SKM-1 (cell line): ENCODE results near the gene GALNT18.

Experiments
- DNase-seq: peaks from one replicate; lab custom pipeline; 2025; ENCODE audit not compliant: unreplicated experiment; lab: John Stamatoyannopoulos, UW

Gene GALNT18

GRCh38 chr11:11247086-11247485 is 374.7 kb downstream of the GALNT18 start:
- DNase-seq: no peak

DNA sequence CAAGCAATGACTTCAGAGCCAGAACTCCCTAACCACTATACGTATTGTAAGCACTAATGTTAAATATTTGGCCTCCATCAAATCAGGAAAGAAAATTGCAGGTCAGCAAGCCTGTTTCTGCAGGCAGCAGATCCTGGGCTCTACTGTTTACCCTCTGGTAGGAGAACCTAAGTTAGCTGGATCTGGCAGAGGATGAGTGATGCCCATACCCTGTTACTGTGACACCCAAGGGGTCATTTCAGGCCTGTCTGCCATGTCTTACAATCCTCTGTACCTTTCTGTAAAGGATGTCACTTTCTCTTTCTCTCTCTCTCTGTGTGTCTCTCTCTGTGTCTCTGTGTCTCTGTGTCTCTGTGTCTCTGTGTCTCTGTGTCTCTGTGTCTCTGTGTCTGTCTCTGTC is 375.6 kb downstream of the GALNT18 start:
- DNase-seq: no peak

- DNase-seq: no peak
Observed at GRCh38 chr11:11245453-11245852, 376.4 kb downstream of the GALNT18 start.

GRCh38 chr11:11244470-11245080 is 377.2 kb downstream of the GALNT18 start:
- DNase-seq: no peak

- no peak for DNase-seq
Observed at GRCh38 chr11:11243590-11244469, 378.0 kb downstream of the GALNT18 start.

DNA sequence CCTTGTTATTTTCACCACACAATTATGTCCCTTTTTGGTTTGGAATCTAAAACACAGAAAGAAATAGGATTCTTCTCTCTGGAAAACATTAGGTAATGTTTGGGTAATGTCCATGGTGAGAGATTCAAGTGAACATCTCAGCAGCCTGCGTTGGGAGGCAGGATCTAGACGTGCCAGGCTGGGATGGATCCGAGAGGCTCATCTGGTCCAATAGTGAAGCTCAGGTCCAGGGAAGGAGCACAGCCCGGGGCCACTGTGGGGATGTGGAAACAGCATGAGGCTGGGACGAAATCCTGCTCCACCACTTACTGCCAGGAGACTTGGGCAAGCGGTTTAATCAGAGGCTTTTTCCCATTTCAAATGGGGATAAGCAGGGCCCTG is 378.6 kb downstream of the GALNT18 start:
- no peak for DNase-seq

DNA sequence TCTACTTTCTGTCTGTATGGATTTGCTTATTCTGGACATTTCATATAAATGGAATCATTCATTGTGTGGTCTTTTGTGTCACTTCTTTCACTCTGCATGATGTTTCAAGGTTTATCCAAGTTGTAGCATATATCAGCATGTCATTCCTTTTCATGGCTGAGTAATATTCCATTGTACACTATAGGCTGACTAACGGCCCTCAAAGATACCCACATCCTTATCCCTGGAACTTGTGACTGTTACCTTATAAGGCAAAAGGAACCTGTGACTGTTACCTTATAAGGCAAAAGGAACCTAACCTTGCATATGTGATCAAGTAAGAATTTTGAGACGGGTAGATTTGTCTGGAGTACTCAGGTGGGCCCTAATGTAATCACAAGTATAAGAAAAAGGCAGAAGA is 380.5 kb downstream of the GALNT18 start:
- no peak for DNase-seq

- DNase-seq: no peak
Observed at GRCh38 chr11:11239959-11240358, 381.8 kb downstream of the GALNT18 start.

DNA sequence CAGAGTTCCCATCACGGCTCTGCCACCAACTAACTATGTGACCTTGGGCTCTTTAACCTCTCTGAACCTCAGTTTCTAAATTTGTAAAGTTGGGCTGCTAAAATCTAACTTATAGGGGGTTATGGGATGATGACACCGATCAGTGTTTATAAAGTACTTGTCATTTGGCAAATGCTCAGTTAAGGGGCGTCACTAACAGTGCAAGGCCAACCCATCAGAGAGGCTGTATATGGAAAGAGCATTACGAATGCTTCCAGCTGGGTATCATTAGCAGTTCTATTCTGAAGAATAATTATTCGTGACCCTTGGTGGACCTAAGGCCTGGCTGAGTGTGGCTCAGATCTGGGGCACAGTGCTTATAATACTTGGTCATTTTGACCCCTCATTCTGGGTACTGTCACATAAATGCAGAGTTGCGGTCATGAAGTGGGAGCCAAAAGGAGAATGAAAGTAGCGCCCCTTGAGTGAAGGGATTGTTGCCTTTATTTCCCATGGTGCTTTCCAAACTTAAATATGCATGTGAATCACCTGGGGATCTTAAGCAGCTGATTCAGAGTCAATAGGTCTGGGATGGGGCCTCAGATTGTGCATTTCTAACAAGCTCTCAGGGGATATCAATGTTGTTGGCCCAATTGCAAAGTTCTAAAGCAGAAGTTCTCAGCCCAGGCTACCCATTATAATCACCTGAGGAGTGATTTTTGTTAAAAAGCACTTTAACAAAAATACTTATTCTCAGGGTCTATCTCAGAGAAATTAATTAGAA is 384.6 kb downstream of the GALNT18 start:
- no peak for DNase-seq

DNA sequence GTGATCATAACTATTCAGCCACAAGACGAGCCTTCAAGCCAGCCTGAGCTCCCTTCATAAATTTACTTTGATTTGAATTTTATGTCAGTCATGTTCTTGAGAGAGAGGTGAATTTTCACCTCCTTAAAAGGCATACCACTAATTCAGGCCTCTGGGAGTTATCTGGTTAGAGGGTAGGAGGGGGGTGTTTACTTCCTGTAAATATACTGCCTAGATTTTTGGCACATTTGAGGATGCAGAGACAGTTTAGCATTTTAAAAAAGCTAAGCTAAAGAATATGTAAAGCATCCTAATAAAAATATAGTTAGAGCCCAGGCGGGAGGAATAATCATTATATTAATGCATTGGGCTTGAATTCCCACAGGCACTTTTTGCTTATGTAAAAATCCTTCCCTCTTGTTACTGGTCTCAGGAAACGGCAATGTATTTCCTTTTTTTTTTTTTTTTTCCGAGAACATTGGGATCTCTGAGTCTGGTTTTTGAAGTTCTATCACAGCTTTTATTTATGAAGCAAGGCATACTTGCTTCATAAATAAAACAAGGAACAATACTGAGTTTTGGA is 385.2 kb downstream of the GALNT18 start:
- DNase-seq: no peak

DNA sequence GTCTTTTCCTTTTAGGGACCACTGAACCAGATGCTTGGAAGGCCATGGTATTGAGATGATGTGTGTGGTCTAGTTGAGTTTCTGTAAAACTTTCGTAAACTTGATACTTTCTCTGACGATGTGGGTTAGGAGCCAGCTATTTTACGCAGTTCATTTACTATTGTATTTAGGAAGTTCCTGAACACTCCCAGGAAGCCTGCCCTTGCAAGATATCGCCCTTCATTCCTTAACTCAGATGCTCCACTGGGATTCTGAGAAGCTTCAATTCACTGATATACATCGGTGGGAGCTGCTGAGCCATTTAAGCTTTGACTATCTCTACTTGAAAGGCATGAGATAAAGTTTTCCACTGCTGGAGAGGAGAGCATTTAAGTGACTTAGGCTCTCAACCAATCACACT is 390.0 kb downstream of the GALNT18 start:
- no peak for DNase-seq

GRCh38 chr11:11230802-11231562 is 390.8 kb downstream of the GALNT18 start:
- DNase-seq: no peak

DNA sequence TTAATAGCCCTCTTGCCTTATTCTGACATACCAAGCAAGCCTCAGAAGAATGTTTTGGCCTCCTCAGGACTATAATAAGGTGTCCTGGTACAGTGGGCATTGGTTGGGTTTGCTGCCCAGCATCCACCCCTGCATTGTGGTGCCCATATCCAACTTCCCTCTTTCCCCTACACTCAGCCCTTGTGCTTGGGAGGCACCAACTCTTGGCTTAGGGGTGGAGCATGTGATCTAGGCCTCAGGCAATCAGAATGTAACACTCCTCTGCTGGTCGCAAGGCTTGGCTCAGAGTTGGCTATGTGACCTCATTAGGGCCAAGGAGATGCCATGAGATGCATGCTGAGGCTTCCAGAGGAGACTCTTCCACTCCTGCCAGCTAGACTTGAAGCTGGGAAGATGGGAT is 391.7 kb downstream of the GALNT18 start:
- no peak for DNase-seq

- DNase-seq: no peak
Observed at GRCh38 chr11:11229647-11230046, 392.2 kb downstream of the GALNT18 start.

DNA sequence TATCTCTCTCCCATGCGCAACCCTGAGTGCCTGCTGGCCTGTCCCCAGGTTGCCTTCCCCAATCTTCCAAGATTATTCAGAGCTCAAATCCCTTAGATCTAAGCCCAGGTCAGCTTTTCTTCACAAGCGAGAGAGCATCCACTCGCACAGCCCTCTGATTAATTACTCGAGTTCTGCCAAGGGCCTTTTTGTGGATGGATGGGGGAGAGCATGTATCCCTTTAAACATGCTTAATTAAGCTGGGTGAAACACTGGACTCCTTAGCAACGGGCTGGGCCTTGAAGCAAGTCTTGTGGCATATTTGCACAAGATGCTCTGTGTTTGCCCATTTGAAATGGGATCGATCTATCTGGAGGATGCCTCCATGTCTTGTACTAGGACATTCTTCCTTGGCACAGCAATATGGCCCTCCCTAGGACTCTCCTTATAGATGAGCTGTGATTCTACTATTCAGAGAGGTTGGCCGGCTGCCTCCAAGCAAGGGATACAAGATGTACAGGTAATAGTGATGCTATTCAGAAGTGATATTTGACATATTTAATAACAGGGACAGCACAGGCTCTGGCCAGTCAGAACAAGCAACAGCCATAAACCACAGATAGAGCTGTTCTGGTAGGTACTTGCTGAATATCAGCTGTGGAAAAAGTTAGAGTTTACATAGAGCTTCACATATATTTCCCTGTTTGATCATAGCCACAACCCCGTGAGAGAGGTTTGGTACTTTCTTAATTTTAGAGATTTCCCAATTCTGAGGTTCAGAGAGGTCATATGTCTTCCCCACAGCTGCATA is 394.3 kb downstream of the GALNT18 start:
- no peak for DNase-seq
